GM10847 (cell line): ENCODE measurements around the gene SERPINB6.

Experiments used
- POLR2A ChIP-seq: IDR thresholded peaks from 2 replicates; pipeline ENCODE4 v1.6.1; 2011; ENCODE audit not compliant: insufficient read length; ENCODE audit errors: extremely low read depth

Gene SERPINB6

GRCh38 chr6:2984738-2985406 is 13.5 kb upstream of the SERPINB6 start:
- TF ChIP-seq POLR2A, result no peak

- no peak for TF ChIP-seq POLR2A
Measured at GRCh38 chr6:2982426-2983117, 11.2 kb upstream of the SERPINB6 start.

DNA sequence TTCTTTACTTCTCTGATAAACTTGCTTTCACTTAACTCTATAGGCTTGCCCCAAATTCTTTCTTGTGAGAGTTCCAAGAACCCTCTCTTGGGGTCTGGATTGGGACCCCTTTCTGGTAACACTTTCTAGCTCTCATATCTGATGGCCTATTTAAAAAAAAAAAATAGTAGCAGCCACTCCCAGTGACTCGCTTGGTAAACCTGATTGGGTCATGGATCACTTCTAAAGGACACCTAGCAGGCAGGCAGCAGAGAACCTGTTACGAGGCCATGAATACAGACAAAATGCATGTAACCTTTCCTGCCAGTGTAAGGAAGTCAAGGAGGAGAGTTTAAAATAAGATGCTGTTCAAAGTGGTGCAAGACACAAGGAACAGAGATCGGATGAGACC is 9.1 kb upstream of the SERPINB6 start:
- no peak for TF ChIP-seq POLR2A

- TF ChIP-seq POLR2A, result no peak
Measured at GRCh38 chr6:2979819-2980464, 8.6 kb upstream of the SERPINB6 start.

DNA sequence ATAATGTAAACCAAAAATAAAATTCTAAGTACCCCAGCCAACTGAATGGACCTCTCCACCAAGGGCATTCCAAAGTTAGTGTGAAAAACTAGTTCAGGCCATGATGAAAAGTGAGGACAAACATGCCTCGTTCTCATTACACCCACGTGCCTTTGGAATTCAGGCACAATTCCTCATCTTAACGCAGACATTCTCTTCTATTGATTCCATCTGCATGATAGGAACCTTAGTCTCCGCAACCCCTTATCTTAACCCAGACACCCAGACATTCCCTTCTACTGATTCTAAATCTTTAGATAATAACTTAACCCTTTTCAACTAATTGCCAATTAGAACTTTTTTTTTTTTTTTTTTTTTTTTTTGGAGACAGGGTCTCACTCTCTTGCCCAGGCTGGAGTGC is 7.6 kb upstream of the SERPINB6 start:
- no peak for TF ChIP-seq POLR2A

DNA sequence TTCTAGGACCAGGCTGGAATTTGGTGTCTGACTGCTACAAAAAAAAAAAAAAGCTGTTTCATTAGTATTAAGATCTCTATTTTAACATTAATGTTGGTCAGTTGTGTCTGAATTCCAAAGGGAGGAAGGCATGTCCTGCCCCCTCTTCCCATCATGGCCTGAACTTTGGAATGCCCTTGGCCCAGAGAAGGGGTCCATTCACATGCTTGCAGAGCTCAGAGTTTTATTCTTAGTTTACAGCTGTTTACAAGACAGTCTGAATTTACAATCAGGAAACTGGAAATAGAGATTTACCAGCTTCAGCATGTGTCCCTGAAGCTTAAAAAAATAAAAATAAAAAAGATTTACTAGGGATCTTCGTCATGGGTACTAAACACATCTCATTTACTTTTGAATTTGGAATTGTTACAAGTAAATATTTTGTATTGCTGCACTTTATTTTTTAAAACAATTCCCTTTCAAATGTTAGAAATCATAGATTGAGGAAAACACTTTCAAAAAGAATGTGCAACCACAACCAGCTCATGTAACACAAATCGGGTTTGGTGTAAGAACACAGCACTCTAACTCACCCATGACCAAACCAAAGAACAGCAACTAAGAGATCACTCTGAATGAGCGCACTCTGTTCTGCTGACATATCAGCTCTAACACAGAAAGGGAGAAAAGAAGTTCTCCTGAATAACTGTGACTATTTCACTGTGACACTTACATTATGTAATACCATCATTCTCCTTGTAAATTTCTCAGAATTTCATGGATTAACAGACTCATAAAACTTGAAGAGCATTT is 6.6 kb upstream of the SERPINB6 start:
- no peak for TF ChIP-seq POLR2A

- TF ChIP-seq POLR2A, result no peak
Measured at GRCh38 chr6:2977290-2977689, 5.9 kb upstream of the SERPINB6 start.

DNA sequence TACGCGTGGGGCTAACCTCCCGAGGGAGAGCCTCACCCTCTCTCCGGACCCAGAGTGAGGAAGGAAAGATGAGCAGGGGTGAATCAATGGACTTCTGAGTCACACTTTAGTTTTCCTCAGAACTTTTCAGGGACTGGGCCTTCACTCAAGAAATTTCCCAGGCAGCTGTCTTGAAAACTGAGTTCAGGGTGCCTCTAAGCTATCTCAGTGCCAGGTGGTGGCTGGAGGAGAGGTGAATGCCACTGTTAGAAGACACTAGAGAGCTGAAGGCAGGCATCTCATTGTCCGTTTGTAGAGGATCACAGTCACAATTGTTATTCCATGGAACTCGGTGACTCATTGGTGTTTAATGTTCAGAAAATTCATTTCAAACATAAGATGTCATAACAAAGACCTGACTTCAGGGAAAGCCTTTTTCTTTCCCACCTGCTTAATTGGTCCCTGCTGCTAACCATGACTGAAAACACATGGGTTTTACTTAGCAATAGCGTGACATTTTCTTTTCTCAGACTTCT is 5.3 kb upstream of the SERPINB6 start:
- TF ChIP-seq POLR2A, result no peak

GRCh38 chr6:2976060-2976459 is 4.7 kb upstream of the SERPINB6 start:
- TF ChIP-seq POLR2A, result no peak

- TF ChIP-seq POLR2A, result no peak
Measured at GRCh38 chr6:2973676-2974075, 2.3 kb upstream of the SERPINB6 start.

DNA sequence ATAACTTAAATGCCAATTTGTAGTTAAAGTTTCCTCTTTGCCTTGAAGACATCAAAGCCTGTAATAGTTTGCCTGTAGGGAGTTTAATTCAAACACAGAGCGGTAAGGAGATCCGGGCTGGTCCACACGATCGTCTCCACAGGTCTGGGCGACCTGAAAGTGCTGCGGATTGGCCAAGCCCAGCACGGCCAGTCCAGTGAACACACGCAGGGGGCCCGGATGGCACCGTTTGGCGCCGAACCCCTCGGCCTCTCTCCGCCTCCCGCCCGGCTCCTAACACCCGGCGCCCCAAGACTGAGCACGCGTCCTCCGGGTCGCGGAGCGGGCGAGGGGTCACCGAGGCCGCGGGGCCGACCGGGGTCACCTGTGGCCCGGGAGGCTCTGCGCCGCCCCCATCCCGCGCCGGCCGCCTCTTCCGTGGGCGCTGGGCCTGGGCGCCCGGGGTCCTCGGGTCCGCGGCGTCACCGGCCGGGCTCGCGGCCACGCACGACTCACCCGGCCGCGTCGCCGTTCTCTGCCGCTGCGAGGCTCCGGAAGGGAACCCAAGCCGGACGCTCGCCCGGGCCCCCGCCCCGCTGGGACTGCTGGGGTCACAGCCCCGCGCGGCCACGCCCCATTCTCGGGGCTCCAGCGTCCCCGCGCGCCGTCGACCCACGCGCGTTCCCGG is 481 bp downstream of the SERPINB6 start:
- no peak for TF ChIP-seq POLR2A

DNA sequence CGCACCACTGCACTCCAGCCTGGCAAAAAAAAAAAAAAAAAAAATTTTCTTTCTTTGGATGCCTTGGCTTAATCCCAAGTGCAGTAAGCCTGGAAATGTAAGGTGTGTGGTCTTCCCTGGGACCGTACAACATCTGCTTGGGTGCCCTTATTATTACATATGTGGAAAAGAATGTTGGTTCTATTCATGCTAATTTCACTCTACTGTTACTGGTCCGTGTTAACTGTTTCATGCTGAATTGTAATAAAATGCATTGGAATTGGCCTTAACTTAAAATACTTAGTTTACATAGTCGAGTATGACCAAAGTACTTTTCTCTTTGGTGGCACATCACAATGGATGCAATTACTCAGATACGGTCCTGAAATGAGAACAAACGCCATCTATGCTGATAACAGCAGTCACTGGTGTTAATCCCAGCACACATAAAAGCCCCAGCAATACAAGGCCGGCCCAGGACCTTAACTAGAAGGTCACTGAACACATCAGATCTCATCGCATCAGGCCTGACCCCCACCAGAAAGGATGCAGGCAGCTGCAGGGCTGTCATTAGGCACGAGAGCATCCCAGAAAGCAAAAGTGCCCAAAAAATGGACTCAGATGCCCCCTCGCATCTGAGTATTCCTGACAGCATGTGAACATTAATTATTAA is 1.2 kb downstream of the SERPINB6 start:
- TF ChIP-seq POLR2A, result no peak

GRCh38 chr6:2969549-2969948 is 1.8 kb downstream of the SERPINB6 start:
- no peak for TF ChIP-seq POLR2A

- TF ChIP-seq POLR2A, result no peak
Measured at GRCh38 chr6:2968600-2969135, 2.7 kb downstream of the SERPINB6 start.

GRCh38 chr6:2967936-2968335 is 3.4 kb downstream of the SERPINB6 start:
- TF ChIP-seq POLR2A, result no peak

- TF ChIP-seq POLR2A, result no peak
Measured at GRCh38 chr6:2966347-2966746, 5.0 kb downstream of the SERPINB6 start.
